NCI-H510A treated with DMSO at 0.1 percent for 48 hours (cell line): ENCODE data around the gene UGT1A4.
"Not testable (repeated sequence)": the region's sequence is repeated elsewhere in the genome, so short reads cannot be mapped to it uniquely, and the experiment has no call there.

Experiments used
- DNase-seq: peaks from one replicate; lab custom pipeline; 2025; lab: John Stamatoyannopoulos, UW

UGT1A4 gene

GRCh38 chr2:233750689-233751088 lies 32.2 kb downstream of the UGT1A4 start:
- not testable (repeated sequence) for DNase-seq

DNA sequence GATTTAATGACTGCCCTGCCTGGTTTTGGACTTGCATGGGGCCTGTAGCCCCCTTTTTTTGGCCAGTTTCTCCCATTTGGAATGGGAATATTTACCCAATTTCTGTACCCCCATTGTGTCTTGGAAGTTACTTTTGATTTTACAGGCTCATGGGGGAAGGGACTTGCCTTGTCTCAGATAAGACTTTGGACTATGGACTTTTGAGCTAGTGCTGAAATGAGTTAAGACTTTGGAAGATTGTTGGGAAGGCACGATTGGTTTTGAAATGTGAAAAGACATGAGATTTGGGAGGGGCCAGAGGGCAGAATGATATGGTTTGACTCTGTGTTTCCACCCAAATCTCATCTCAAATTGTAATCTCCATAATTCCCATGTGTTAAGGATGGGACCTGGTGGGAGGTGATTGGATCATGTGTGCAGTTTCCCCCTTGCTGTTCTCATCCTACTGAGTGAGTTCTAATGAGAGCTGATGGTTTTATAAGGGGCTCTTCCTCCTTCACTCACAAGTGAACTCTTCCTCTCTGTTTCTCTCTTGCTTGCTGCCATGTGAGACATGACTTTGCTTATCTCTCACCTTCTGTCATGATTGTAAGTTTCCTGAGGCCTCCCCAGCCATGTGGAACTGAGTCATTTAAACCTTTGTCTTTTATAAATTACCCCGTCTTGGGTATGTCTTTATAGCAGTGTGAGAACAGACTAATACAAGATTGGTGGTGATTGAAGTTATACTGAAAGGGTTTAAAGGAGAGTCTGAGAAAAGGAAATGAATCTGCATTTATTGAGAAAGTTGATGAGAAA lies 32.9 kb downstream of the UGT1A4 start:
- DNase-seq, result not testable (repeated sequence)

DNA sequence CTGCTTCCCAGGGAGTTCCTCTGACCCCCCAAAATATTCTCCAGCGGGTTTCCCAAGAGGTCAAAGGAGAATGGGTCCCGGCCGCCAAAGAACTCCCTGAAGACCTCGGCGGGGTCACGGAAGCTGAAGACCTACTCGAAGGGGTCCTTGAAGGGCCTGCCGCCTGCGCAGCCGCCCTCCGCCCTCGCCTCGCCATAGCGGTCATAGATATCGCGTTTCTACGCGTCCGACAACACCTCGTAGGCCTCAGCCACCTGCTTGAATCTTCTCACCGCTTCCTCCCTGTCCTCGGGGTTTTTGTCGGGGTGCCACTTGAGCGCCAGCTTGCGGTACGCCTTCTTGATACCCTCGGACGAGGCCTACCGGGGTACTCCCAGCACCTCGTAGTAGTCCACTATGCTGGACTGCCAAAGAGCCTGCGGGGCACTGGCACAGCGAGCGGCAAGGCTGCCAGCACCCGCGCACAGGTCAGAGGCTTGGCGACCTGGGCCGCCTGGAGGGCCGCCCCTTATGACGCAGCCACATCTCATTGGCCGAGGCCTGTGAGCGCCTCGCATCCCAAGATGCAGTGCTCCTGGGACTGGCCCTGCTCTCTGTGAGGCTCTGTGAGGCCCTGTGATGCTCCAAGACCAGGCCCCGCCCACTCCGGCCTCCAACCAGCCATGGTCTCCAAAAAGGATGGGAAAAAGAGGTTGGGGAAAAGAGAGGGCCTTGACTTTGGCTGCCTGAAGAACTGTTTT lies 36.5 kb downstream of the UGT1A4 start:
- DNase-seq, result no peak

DNA sequence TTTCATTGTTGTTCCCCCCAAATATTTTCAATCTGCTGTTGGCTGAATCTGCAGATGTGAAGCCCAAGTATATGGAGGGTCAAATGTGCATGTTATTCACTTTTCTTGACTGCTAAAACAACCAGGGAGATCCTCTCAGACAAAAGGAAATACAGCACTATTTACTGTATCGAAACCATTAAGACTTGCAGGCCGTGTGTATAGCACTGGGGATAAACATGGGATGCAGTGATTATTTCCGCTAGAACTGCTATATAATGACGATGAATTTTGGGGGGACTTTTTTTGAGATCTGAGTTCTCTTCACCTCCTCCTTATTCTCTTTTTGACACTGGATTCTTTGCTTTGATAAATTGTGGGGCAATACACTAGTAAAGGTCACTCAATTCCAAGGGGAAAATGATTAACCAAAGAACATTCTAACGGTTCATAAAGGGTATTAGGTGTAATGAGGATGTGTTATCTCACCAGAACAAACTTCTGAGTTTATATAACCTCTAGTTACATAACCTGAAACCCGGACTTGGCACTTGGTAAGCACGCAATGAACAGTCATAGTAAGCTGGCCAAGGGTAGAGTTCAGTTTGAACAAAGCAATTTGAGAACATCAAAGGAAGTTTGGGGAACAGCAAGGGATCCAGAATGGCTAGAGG lies 38.0 kb downstream of the UGT1A4 start:
- no peak for DNase-seq

DNA sequence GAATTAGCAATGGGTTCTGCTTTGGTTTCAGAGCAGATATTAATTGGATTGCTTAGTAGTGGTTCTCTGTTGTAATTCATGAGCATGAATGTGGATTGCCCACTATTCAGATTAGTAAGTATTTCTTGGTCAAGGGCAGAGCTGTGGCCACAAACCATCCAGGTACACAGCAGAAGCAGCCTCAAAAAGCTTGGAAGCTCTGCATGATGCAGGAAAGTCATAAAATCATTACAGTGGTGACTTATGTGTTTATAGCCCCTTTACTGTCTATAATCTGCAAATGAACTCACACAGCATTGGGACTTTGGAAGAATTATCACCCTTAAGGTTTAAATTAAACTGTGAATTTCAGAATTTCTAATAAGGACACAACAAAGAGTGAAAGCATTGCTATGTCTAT lies 39.6 kb downstream of the UGT1A4 start:
- no peak for DNase-seq

- DNase-seq, result no peak
Observed at GRCh38 chr2:233758849-233759248, 40.3 kb downstream of the UGT1A4 start.

DNA sequence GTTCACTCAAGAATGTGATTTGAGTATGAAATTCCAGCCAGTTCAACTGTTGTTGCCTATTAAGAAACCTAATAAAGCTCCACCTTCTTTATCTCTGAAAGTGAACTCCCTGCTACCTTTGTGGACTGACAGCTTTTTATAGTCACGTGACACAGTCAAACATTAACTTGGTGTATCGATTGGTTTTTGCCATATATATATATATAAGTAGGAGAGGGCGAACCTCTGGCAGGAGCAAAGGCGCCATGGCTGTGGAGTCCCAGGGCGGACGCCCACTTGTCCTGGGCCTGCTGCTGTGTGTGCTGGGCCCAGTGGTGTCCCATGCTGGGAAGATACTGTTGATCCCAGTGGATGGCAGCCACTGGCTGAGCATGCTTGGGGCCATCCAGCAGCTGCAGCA lies 41.5 kb downstream of the UGT1A4 start, which contains the start of gene UGT1A1:
Gene UGT1A1 (plus strand): TSS at position 228 of the 400 bp plus-strand sequence. CDS start 18 bp downstream, at position 246.
- DNase-seq, result no peak

DNA sequence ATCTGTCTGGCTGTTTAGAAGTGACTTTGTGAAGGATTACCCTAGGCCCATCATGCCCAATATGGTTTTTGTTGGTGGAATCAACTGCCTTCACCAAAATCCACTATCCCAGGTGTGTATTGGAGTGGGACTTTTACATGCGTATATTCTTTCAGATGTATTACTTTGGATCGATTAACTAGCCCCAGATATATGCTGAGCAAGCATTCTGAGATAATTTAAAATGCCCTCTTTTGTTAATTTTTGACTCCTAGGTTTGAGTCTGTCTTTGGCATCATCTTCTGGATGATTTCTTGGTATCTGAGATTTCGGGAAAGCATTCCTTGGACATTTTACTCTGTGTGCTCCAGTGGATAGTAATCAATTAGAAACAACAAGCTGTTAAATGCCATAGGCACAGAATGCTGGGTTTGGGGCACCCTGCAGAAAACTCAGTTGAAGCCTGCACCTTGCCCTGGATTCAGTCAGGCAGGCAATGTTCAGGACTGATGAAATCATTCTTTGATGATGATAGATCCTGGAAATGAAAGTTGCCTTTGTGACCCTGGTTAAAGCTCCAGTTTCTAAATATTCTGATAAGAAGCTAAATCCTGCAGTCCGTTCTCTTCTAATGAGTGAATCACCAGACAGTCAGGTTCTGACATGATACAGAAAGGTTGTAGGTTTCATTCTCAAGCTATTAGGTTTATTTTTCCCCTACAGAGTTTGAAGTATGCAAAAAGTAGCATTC lies 42.7 kb downstream of the UGT1A4 start:
- no peak for DNase-seq

DNA sequence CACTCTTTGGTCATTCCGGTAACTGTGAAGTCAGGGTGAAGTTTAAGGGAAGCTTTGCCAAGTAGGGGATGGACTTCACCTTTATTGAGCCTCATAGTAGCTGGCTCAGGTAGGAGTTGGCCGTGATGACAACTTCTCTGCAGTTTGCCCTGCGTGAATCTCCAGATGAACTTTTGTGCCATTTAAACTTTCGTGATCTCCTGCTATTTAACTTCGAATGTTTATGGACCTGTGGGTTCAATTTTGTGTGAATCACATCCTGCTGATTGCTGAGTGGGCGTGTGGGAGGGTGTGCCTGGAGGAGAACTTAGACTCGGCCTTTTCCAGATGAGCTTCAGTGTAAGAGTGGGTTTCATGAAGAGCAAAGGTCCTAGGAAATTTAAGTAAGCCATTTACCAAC lies 45.7 kb downstream of the UGT1A4 start:
- no peak for DNase-seq

- no peak for DNase-seq
Observed at GRCh38 chr2:233764761-233765160, 46.2 kb downstream of the UGT1A4 start.

DNA sequence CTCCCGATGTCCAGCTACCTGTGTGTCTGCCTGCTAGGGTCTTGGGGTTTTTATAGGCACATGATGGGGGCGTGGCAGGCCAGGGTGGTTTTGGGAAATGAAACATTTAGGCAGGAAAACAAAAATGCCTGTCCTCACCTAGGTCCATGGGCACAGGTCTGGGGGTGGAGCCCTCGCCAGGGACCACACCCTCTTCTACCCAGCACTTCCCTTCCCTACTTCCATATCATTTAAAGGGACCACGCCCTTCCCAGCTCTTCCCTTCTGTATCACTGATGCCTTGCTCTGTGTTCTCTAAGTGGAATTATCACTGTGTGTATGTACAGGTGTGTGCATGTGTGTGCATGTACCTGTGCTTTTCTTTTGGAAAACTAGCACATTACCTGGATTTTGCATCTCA lies 47.9 kb downstream of the UGT1A4 start:
- DNase-seq, result no peak

- no peak for DNase-seq
Observed at GRCh38 chr2:233768076-233768475, 49.5 kb downstream of the UGT1A4 start.

GRCh38 chr2:233769260-233769659 lies 50.7 kb downstream of the UGT1A4 start:
- DNase-seq, result no peak

- DNase-seq, result no peak
Observed at GRCh38 chr2:233772153-233772552, 53.6 kb downstream of the UGT1A4 start.

GRCh38 chr2:233772583-233772982 lies 54.0 kb downstream of the UGT1A4 start:
- no peak for DNase-seq

- no peak for DNase-seq
Observed at GRCh38 chr2:233773854-233774253, 55.3 kb downstream of the UGT1A4 start.

- DNase-seq, result no peak
Observed at GRCh38 chr2:233775414-233775813, 56.9 kb downstream of the UGT1A4 start.

DNA sequence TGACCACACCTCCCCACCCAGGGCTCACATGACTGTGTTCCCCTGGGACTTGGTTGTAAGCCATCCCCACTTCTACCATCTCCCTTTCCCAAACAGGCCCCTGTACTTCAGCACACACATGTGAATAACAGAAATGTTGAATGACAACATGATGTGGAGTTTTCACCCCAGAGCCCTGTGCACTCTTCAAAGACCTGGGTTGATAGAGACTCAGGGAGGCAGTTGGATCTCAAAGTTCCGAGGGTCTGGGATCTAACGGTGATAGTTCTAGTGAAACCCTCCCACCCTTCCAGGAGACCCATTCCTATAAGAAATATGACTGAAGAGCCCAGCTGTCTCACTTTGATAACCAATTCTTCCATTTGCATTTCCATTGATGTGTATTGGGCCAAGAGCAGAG lies 59.5 kb downstream of the UGT1A4 start, which contains the start of gene MROH2A:
Gene MROH2A (plus strand): TSS at position 301 of the 400 bp plus-strand sequence. CDS start 1,029 bp downstream, outside the sequence.
- no peak for DNase-seq

DNA sequence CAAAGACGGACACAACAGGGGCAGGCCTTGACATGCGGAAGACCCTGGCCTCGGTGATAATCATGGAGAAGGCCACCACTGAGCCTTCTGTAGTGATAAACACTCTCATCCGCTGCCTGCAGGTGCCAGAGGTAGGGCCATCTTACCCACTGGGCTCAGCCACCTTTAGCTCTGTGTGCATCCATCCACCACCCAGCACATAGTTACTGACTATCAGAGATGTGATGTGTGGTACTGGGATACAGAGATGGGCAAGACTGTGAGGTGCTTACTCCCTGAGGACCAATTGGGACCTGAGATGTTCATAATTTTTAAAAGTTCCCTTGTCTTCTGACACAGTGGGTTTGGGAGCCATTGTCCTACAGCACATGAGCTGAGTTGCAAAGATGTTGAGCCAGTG lies 61.2 kb downstream of the UGT1A4 start:
- DNase-seq, result no peak

GRCh38 chr2:233780771-233781170 lies 62.2 kb downstream of the UGT1A4 start:
- DNase-seq, result no peak

- no peak for DNase-seq
Observed at GRCh38 chr2:233789554-233789953, 71.0 kb downstream of the UGT1A4 start.
